Neutrophil (primary cell): ENCODE data around the gene CPED1.

Source experiments
- H3K27ac ChIP-seq: fragments of 200-600 bp; sonication (generic); 2 replicates; pipeline ENCODE4 v1.5.1; 2016; ENCODE audit warnings: mild to moderate bottlenecking, moderate library complexity
- H3K27me3 ChIP-seq: fragments of 200-600 bp; sonication (generic); 2 replicates; pipeline ENCODE4 v1.6.0; 2016; ENCODE audit warnings: mild to moderate bottlenecking
- H3K36me3 ChIP-seq: fragments of 200-600 bp; sonication (generic); 2 replicates; pipeline ENCODE4 v1.5.1; 2017
- H3K4me1 ChIP-seq, 2 experiments: fragments of 200-600 bp in 1 of 2; sonication (generic) in 1 of 2; 1 replicate in 1 of 2; 2 replicates in 1 of 2; pipeline versions ENCODE4 v1.5.1 to v1.6.1; 2013 to 2016; ENCODE audit warnings: low read depth in 1 of 2, low read length in 1 of 2, mild to moderate bottlenecking in 1 of 2, moderate library complexity in 1 of 2; ENCODE audit not compliant: control insufficient read depth in 1 of 2, insufficient read depth in 1 of 2
- H3K4me3 ChIP-seq, 2 experiments: fragments of 200-600 bp in 1 of 2; sonication (generic) in 1 of 2; 1 replicate in 1 of 2; 2 replicates in 1 of 2; pipeline ENCODE4 v1.5.1; 2013 to 2016; ENCODE audit warnings: low read depth in 1 of 2, low read length in 1 of 2, mild to moderate bottlenecking in 1 of 2, moderate library complexity in 1 of 2
- H3K9me3 ChIP-seq: fragments of 200-600 bp; sonication (generic); 2 replicates; pipeline ENCODE4 v1.5.1; 2016
- CTCF ChIP-seq: fragments of 200-600 bp; sonication (generic); IDR thresholded peaks from 2 replicates; pipeline ENCODE4 v1.5.1; 2016; ENCODE audit warnings: antibody characterized with exemption

The CPED1 gene

GRCh38 chr7:120991161-120991560 is 2.6 kb downstream of the CPED1 start:
- TF ChIP-seq CTCF = no peak
- H3K9me3 ChIP-seq = no peaks in the 10 kb centered on the region
- peaks cover 33 to 39% of the 10 kb centered on the region in 2 experiments for H3K4me1 ChIP-seq
- no peaks in the 10 kb centered on the region for H3K36me3 ChIP-seq
- H3K27me3 ChIP-seq = peaks cover 67% of the 10 kb centered on the region
- no peak overlapping the region for H3K27ac ChIP-seq
- no peak overlapping the region for H3K4me3 ChIP-seq

GRCh38 chr7:120991581-120991980 is 3.1 kb downstream of the CPED1 start:
- Histone ChIP-seq H3K27me3 (peaks cover 62% of the 10 kb centered on the region), H3K4me3 (no peak overlapping the region), H3K36me3 (no peaks in the 10 kb centered on the region), H3K27ac (no peak overlapping the region), H3K4me1 (peaks cover 37 to 43% of the 10 kb centered on the region in 2 experiments), H3K9me3 (no peaks in the 10 kb centered on the region)
- TF ChIP-seq CTCF = no peak

- no peak for TF ChIP-seq CTCF
- H3K9me3 ChIP-seq = no peaks in the 10 kb centered on the region
- H3K36me3 ChIP-seq = no peaks in the 10 kb centered on the region
- no peak overlapping the region for H3K27ac ChIP-seq
- H3K27me3 ChIP-seq = peaks cover 61% of the 10 kb centered on the region
- peaks cover 42 to 51% of the 10 kb centered on the region in 2 experiments for H3K4me1 ChIP-seq
- no peak overlapping the region for H3K4me3 ChIP-seq
Measured at GRCh38 chr7:120992272-120992964, 3.9 kb downstream of the CPED1 start.

GRCh38 chr7:120992965-120993494 is 4.5 kb downstream of the CPED1 start:
- H3K27ac ChIP-seq = no peak overlapping the region
- no peaks in the 10 kb centered on the region for H3K36me3 ChIP-seq
- H3K4me1 ChIP-seq = peaks cover 40 to 53% of the 10 kb centered on the region in 2 experiments
- TF ChIP-seq CTCF = no peak
- peaks cover 57% of the 10 kb centered on the region for H3K27me3 ChIP-seq
- H3K9me3 ChIP-seq = no peaks in the 10 kb centered on the region
- H3K4me3 ChIP-seq = no peak overlapping the region

GRCh38 chr7:120993553-120994191 is 5.2 kb downstream of the CPED1 start:
- TF ChIP-seq CTCF = no peak
- Histone ChIP-seq H3K9me3 (no peaks in the 10 kb centered on the region), H3K27me3 (peaks cover 51% of the 10 kb centered on the region), H3K4me3 (no peak overlapping the region), H3K4me1 (peaks cover 34 to 52% of the 10 kb centered on the region in 2 experiments), H3K36me3 (no peaks in the 10 kb centered on the region), H3K27ac (no peak overlapping the region)
